Jurkat, Clone E6-1 (cell line): ENCODE data around the gene UBR3.
"Not testable (repeated sequence)": the region's sequence is repeated elsewhere in the genome, so short reads cannot be mapped to it uniquely, and the experiment has no call there.

Source experiments
- DNase-seq: peaks from one replicate; pipeline ENCODE4 v3.0.0-alpha.2; 2011; ENCODE audit warnings: low read depth, low spot score
- H3K4me3 ChIP-seq: 2 replicates; pipeline ENCODE4 v1.5.1; 2011; ENCODE audit warnings: mild to moderate bottlenecking, low read length, control low read depth, moderate library complexity

UBR3 gene

GRCh38 chr2:169819106-169819505 is 8.1 kb upstream of the UBR3 start:
- DNase-seq, result no peak

GRCh38 chr2:169820101-169820500 is 7.2 kb upstream of the UBR3 start:
- DNase-seq, H3K4me3 ChIP-seq: not testable (repeated sequence)

More at GRCh38 chr2:169819106-169819505, 8.1 kb upstream of the UBR3 start:
- H3K4me3 ChIP-seq, result no peak overlapping the region

DNA sequence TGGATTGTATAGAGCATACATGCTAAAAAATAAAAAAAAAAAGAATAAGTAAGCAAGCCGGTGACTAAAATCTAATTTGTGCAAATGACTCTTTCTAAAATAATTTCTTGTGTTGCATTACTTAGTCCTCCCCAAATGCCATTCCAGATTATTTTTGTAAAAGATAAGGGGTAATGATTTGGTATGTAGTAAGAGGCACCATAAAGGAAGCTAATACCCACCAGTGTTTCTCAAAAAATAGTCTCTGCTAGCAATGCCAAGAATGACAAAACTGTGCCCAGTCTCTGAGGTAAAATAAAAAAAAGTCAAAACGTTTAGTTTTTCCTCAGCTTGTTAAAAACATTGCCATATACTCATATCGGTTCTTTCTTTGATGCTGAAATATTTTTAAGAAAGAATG is 5.2 kb upstream of the UBR3 start:
- DNase-seq, result no peak
- H3K4me3 ChIP-seq, result no peak overlapping the region

DNA sequence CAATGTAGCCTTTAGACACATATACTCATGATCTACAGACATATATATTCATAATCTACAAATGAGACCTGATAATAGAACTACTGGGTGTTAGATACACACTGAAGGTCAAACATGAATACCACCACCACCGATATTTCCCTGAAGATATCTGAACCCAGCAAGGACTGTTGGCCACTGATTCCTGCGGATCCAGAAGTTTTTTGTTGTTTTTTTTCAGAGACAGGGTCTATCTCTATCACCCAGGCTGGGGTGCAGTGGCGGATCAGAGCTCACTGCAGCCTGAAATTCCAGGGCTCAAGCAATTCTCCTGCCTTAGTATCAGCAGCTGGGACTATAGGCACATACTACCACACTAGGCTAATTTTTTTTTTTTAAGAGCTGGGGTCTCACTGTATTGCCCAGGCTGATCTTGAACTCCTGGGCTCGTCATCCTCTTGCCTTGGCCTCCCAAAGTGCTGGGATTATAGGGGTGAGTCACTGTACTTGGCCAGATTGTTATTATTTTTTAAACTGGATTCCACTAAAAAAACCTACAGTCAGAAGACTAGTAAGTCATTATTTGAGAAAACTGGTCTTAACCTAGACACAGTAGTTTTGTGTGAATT is 4.4 kb upstream of the UBR3 start:
- H3K4me3 ChIP-seq, result no peak overlapping the region
- DNase-seq, result no peak

- peak overlapping the region; percentile 92 for H3K4me3 ChIP-seq
- no peak for DNase-seq
These were observed 3.3 kb upstream of the UBR3 start for GRCh38 chr2:169823996-169824372.

GRCh38 chr2:169824373-169825333 is 2.6 kb upstream of the UBR3 start, which contains the start of gene METTL5:
METTL5 (minus strand) TSS chr2:169824905; CDS start chr2:169824597, 308 bp downstream.
- peak; percentile 57 for DNase-seq
- peak within 1 kb of the TSS; percentile 92 for H3K4me3 ChIP-seq

DNA sequence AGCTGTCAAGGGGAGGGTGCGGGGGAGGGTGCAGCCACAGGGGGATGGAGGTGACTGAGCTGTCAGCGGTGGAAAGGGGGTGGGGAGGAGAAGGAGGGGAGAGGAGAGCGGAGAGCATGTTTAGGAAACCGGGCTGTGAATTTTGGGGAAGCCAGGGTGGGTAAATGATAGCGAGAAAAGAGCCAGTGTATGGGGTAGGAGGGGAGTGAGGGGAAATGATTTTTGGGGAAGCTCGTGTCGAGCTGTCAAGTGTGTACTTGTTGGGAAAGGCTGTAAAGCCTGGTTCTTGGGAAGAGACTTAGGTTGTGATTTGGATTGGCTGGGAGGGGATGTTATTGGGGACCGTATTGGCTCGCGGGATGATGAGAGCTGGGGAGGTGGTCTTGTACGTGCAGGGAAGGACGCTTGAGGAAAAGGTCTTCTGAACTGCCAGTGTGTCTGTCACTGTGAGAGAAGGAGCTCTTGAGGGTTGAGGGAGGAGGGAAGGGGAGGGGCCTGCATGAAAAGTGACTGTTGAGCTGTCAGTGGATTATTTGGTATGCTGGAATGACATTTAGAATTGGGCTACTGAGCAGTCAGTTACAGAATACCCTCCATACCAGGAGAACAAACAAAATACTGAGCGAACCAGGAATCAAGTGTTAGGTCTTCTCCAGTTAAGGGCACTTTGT is 1.0 kb downstream of the UBR3 start:
- peak; percentile 46 for DNase-seq
- peak overlapping the region; percentile 79 for H3K4me3 ChIP-seq

- DNase-seq, result no peak
- H3K4me3 ChIP-seq, result no peak overlapping the region
These were observed 7.1 kb downstream of the UBR3 start for GRCh38 chr2:169834401-169834800.

DNA sequence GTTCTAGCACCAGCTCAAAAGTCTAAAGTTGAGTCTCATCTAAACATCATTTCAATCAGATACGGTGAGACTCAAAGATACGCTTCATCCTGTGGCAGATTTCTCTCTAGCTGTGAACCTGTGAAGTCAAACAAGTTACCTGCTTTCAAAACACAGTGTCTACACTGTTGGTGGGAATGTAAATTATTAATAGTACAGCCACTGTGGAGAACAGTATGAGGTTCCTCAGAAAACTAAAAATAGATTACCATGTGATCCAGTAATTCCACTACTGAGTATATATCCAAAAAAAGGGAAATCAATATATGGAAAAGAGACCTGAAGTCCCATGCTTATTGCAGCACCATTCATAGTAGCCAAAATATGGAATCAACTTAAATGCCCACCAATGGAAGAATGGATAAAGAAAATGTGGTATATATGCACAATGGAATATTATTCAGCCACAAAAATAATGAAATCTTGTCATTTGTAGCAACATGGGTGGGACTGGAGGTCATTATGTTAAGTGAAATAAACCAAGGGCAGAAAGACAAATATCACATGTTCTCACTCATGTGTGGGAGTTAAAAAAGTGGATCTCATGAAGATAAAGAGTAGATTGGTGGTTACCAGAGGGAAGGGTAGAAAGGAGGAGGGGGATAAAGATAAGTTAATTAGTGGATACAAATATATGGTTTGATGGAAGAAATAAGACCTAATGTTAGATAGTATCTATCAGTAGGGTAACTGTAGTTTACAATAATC is 11.7 kb downstream of the UBR3 start:
- DNase-seq, result no peak
- H3K4me3 ChIP-seq, result no peak overlapping the region

- DNase-seq, result no peak
- no peak overlapping the region for H3K4me3 ChIP-seq
These were observed 12.9 kb downstream of the UBR3 start for GRCh38 chr2:169839954-169840746.

DNA sequence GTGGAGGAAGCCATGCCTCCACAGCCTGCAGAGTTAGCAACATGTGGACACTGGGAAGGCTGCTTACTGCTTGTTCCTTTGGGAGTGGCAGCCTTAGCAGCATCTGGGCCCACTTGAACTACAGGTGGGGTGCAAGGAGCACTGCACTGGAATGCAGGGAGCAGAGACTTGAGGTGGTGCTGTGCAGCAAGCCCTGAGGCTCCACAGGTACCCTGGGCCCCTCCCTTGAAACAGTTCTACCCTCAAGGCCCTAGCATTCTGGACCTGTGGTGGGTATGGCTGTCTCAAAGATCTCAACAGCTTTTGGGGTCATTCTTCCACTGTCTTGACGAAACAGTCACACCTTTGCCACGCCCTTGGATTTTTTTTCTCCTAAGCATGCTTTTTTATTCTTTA is 13.5 kb downstream of the UBR3 start:
- no peak for DNase-seq
- no peak overlapping the region for H3K4me3 ChIP-seq

DNA sequence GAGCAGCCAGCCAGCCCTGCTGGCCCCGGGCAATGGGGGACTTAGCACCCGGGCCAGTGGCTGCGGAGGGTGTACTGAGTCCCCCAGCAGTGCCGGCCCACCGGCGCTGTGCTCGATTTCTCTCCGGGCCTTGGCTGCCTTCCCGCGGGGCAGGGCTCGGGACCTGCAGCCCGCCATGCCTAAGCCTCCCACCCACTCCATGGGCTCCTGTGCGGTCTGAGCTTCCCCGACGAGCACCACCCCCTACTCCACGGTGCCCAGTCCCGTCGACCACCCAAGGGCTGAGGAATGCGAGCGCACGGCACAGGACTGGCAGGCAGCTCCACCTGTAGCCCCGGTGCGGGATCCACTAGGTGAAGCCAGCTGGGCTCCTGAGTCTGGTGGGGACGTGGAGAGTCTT is 14.4 kb downstream of the UBR3 start:
- not testable (repeated sequence) for H3K4me3 ChIP-seq, DNase-seq

DNA sequence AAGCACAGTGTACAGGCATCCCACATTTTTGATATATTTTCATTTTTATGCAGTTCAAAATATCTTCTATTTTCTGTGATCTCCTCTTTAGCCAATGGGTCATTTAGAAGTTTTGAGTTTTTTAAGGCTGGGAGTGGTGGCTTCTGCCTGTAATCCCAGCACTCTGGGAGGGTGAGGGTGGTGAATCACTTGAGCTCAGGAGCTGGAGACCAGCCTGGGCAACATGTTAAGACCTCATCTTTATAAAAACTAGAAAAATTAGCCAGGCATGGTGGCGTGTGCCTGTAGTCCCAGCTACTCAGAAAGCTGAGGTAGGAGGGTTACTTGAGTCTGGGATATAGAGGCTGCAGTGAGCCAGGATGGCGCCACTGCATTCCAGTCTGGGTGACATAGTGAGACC is 17.8 kb downstream of the UBR3 start:
- no peak for DNase-seq
- no peak overlapping the region for H3K4me3 ChIP-seq

DNA sequence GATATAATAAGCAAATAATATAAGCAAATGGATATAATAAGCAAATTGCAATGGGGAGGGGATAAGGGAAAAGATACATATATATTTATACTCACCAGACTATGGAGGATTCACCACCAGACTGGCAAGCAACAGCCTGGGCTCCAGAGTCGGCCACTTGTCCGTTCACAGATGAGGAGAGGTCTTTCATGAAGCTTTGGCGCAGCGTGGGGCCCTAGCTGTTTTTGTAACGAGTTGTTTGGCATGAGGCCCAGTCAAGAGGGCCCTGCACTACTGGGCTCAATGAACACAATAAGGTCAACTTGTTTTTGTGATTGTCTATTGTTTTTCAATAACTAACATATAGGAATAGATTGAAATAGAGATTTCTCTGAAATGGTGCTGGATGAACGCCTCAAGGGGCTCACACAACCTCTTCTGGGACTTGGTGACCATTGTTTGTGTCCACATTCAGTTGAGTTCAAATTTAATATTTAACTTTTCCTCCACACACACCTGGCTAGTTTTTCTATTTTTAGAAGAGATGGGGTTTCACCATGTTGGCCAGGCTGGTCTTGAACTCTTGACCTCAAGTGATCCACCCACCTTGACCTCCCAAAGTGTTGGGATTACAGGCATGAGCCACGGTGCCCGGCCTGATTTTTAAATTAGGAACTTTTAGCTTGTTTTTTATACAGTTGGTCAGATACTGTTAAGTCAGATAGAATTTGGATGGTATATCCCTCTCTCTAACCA is 21.9 kb downstream of the UBR3 start:
- not testable (repeated sequence) for H3K4me3 ChIP-seq, DNase-seq

- DNase-seq, result peak; percentile 69
- H3K4me3 ChIP-seq, result no peak overlapping the region
These were observed 22.5 kb downstream of the UBR3 start for GRCh38 chr2:169849710-169850109.

GRCh38 chr2:169853041-169853668 is 25.9 kb downstream of the UBR3 start:
- no peak overlapping the region for H3K4me3 ChIP-seq
- DNase-seq, result no peak
